ENCODE data around the gene GPER1. TPM values are rescaled to one million over a fixed set of nuclear protein-coding genes. Genes with fewer than 3 reads are reported as not detected.

Gene GPER1
- total and polyA plus RNA-seq, 7 donors, result 3.5 to 15.8 (median 4.6) TPM

DNA sequence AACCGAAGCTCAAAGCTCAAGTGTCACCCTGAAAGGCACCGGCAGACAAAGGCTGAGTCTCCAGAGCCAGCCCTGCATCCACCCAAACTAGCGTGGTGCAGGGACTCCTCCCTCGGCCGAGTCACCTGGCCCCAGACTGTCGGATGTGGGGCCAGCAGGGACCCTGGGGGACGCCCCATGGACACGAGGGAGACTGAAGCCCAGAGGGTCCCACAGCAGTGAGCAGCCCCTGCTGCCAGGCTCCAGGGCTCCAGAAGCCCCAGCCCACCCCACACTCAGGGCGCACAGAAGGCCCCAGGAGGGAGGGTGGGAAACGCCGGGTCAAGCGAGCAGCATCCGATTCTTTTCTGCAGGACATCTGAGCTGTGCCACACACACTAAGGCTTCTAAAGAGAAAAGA lies 23.3 kb upstream of the GPER1 start:
- Histone ChIP-seq H3K27me3 (no peaks in the 10 kb centered on the region), H3K4me1 (peaks cover 0 to 22% (median 11%) of the 10 kb centered on the region in 4 donors), H3K36me3 (no peaks in the 10 kb centered on the region), H3K27ac (no peak overlapping the region), H3K4me3 (no peak overlapping the region), H3K9me3 (no peaks in the 10 kb centered on the region)
- intact Hi-C loops (cut with DNase I), result no loop called here
- 91 to 92% methylated on average over 13 of the region's 13 CpGs for WGBS, 2 donors
- TF ChIP-seq, protein P1, sequence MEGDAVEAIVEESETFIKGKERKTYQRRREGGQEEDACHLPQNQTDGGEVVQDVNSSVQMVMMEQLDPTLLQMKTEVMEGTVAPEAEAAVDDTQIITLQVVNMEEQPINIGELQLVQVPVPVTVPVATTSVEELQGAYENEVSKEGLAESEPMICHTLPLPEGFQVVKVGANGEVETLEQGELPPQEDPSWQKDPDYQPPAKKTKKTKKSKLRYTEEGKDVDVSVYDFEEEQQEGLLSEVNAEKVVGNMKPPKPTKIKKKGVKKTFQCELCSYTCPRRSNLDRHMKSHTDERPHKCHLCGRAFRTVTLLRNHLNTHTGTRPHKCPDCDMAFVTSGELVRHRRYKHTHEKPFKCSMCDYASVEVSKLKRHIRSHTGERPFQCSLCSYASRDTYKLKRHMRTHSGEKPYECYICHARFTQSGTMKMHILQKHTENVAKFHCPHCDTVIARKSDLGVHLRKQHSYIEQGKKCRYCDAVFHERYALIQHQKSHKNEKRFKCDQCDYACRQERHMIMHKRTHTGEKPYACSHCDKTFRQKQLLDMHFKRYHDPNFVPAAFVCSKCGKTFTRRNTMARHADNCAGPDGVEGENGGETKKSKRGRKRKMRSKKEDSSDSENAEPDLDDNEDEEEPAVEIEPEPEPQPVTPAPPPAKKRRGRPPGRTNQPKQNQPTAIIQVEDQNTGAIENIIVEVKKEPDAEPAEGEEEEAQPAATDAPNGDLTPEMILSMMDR (IDR thresholded peaks at IDR 0.05), result no peak
- TF ChIP-seq POLR2AphosphoS5 (IDR thresholded peaks at IDR 0.05) (no peak), POLR2A (IDR thresholded peaks at IDR 0.05) (no peak), EP300 (IDR thresholded peaks at IDR 0.05) (no peak)
- DNase-seq, result no peak

DNA sequence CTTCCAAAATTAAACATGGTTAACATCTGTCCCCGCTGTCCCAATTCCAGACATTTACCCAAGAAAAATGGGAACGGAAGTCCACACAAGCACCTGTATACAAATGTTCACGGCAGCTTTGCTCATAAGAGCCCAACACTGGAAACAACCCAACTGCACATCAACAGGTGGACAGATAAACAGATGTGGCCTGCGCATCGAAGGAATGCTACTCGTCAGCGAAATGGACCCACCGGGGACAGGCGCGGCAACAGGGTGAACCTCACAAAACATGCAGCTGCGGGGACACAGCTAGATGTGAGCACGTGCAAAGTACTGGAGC lies 22.7 kb upstream of the GPER1 start:
- no peaks in the 10 kb centered on the region for H3K36me3 ChIP-seq
- no peak for TF ChIP-seq POLR2AphosphoS5 (IDR thresholded peaks at IDR 0.05)
- TF ChIP-seq EP300 (IDR thresholded peaks at IDR 0.05), result no peak
- TF ChIP-seq, protein P1 (IDR thresholded peaks at IDR 0.05), result no peak
- TF ChIP-seq POLR2A (IDR thresholded peaks at IDR 0.05), result no peak
- no peaks in the 10 kb centered on the region for H3K9me3 ChIP-seq
- 77 to 78% methylated on average over 12 of the region's 12 CpGs for WGBS, 2 donors
- H3K4me1 ChIP-seq, result peaks cover 0 to 17% (median 11%) of the 10 kb centered on the region in 4 donors
- DNase-seq, result no peak
- no peak overlapping the region for H3K27ac ChIP-seq
- intact Hi-C loops (cut with DNase I), result loop anchor here (1.0 kb wide), 1 partner anchor 72 kb away; no protein-coding TSS in a partner anchor
- H3K4me3 ChIP-seq, result peak overlapping the region in 2 of 4 donors; percentile 26
- no peaks in the 10 kb centered on the region for H3K27me3 ChIP-seq

DNA sequence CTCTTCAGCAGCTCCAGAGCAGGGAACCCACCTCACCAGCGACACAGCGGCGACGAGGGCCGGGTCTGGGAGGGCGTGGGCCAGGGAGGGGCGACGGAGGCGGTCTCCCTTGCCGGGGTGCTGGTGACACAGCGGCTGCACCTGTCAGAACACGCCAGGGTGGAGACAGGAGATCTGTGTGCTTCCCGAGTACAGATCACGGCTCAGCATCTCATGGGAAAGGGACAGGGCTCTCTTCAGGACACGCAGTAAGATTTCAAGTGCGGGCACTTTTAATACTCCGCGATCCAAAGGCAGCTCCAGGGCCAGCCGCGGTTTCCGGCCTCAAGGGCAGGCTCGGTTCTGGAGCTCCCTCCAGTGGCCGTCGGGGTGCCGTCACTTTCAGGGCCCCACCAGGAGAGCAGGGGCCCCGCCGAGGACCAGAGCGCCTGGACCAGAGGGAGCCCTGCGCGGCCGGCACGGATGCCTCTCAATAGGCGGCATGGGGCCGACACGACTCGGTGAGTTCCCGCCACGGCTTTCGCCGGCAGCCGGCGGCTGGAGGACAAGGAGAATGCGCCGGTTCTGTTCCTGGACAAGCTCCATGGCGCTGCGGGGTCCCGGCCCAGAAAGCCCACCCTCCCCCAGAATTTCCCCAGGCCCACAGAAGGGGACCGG lies 22.2 kb upstream of the GPER1 start:
- Histone ChIP-seq H3K9me3 (no peaks in the 10 kb centered on the region), H3K27ac (no peak overlapping the region), H3K4me3 (peak overlapping the region in 3 of 4 donors; percentile 25 to 26 (median 26)), H3K4me1 (peaks cover 0 to 16% (median 11%) of the 10 kb centered on the region in 4 donors), H3K36me3 (no peaks in the 10 kb centered on the region), H3K27me3 (no peaks in the 10 kb centered on the region)
- DNase-seq, result peak; percentile 92
- TF ChIP-seq, protein P1 (IDR thresholded peaks at IDR 0.05), result peak; percentile 95 to 97 (median 96)
- TF ChIP-seq EP300 (IDR thresholded peaks at IDR 0.05) (no peak), POLR2AphosphoS5 (IDR thresholded peaks at IDR 0.05) (peak in 1 of 4 donors; percentile 23)
- intact Hi-C loops (cut with DNase I), result loop anchor here (1.0 kb wide), 1 partner anchor 72 kb away; no protein-coding TSS in a partner anchor
- 11 to 13% methylated on average over 48 of the region's 48 CpGs for WGBS, 2 donors

DNA sequence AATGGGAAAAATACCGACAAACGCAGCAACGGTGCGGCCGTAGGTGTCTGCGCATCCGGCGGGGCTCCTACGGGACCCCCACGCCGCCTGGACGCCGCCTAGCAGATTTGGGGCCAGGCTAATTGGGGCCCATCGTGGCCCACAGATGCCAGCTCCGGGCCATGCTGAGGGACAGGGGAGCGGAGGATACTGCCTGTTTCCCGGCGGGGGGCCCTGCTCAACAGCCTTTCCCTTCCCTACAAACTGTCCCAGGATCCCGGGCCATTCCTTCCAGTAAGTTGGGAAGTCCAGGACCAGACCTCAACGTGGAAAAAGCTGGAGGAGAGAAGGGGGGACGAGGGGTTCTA lies 21.7 kb upstream of the GPER1 start:
- 79 to 83% methylated on average over 21 of the region's 21 CpGs for WGBS, 2 donors
- peaks cover 0 to 13% (median 11%) of the 10 kb centered on the region in 4 donors for H3K4me1 ChIP-seq
- DNase-seq, result no peak
- H3K27me3 ChIP-seq, result no peaks in the 10 kb centered on the region
- H3K36me3 ChIP-seq, result no peaks in the 10 kb centered on the region
- H3K27ac ChIP-seq, result no peak overlapping the region
- intact Hi-C loops (cut with DNase I), result no loop called here
- no peaks in the 10 kb centered on the region for H3K9me3 ChIP-seq
- TF ChIP-seq POLR2AphosphoS5 (IDR thresholded peaks at IDR 0.05) (no peak), EP300 (IDR thresholded peaks at IDR 0.05) (no peak), POLR2A (IDR thresholded peaks at IDR 0.05) (no peak)
- TF ChIP-seq, protein P1 (IDR thresholded peaks at IDR 0.05), result no peak
- no peak overlapping the region for H3K4me3 ChIP-seq

DNA sequence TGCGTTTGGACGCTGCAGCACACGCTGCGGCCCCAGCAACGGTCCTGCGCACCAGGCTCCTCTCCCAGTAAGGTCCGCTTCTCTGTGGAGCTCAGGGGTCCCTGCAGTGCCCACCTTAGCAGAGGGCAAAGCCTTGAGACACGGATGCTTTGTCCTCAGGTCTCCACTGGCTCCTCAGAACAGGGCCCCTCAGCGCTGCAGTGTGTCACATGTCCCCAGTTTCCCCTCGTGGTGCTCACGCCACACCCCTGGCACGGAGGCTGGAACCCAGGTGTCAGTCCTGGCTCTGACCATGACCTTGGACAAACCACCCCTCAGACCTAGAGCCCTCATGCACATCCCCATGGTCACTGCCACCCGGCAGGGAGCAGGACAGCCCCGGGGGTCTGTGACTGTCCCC lies 19.9 kb upstream of the GPER1 start:
- Histone ChIP-seq H3K4me3 (no peak overlapping the region), H3K27ac (no peak overlapping the region), H3K27me3 (no peaks in the 10 kb centered on the region), H3K4me1 (peaks cover 0 to 16% (median 11%) of the 10 kb centered on the region in 4 donors), H3K9me3 (no peaks in the 10 kb centered on the region), H3K36me3 (no peaks in the 10 kb centered on the region)
- intact Hi-C loops (cut with DNase I), result no loop called here
- TF ChIP-seq POLR2A (IDR thresholded peaks at IDR 0.05), result no peak
- TF ChIP-seq EP300 (IDR thresholded peaks at IDR 0.05), result no peak
- TF ChIP-seq, protein P1 (IDR thresholded peaks at IDR 0.05), result no peak
- no peak for TF ChIP-seq POLR2AphosphoS5 (IDR thresholded peaks at IDR 0.05)
- 90 to 91% methylated on average over 14 of the region's 14 CpGs for WGBS, 2 donors
- DNase-seq, result no peak

Measured in sigmoid colon (tissue), 7 donors.